ENCODE results near the gene GINS2. TPM values are rescaled to one million over a fixed set of nuclear protein-coding genes. Genes with fewer than 3 reads are reported as not detected.

GINS2 gene
- total RNA-seq, 1 donor = 8.6 TPM

GRCh38 chr16:85733155-85733838, 44.5 kb upstream of the GINS2 start:
- no peak for TF ChIP-seq CTCF (IDR thresholded peaks at IDR 0.05; ENCODE audit: insufficient read depth, low read depth, low read length)
- H3K4me3 ChIP-seq (ENCODE audit: low read depth, low read length) = no peak overlapping the region
- DNase-seq (ENCODE audit: low read depth) = peak; percentile 67

GRCh38 chr16:85731179-85731578, 42.4 kb upstream of the GINS2 start:
- no peak for TF ChIP-seq CTCF (IDR thresholded peaks at IDR 0.05; ENCODE audit: insufficient read depth, low read depth, low read length)
- no peak overlapping the region for H3K4me3 ChIP-seq (ENCODE audit: low read depth, low read length)
- DNase-seq (ENCODE audit: low read depth) = no peak

- no peak overlapping the region for H3K4me3 ChIP-seq (ENCODE audit: low read depth, low read length)
- no peak for TF ChIP-seq CTCF (IDR thresholded peaks at IDR 0.05; ENCODE audit: insufficient read depth, low read depth, low read length)
- DNase-seq (ENCODE audit: low read depth) = no peak
These were observed 41.4 kb upstream of the GINS2 start for GRCh38 chr16:85730186-85730465.

GRCh38 chr16:85729452-85730185, 40.9 kb upstream of the GINS2 start:
- no peak for DNase-seq (ENCODE audit: low read depth)
- TF ChIP-seq CTCF (IDR thresholded peaks at IDR 0.05; ENCODE audit: insufficient read depth, low read depth, low read length) = no peak
- no peak overlapping the region for H3K4me3 ChIP-seq (ENCODE audit: low read depth, low read length)

- DNase-seq (ENCODE audit: low read depth) = no peak
- peak; percentile 38 for TF ChIP-seq CTCF (IDR thresholded peaks at IDR 0.05; ENCODE audit: insufficient read depth, low read depth, low read length)
- H3K4me3 ChIP-seq (ENCODE audit: low read depth, low read length) = no peak overlapping the region
These were observed 40.1 kb upstream of the GINS2 start for GRCh38 chr16:85728879-85729278.

- no peak for TF ChIP-seq CTCF (IDR thresholded peaks at IDR 0.05; ENCODE audit: insufficient read depth, low read depth, low read length)
- no peak for DNase-seq (ENCODE audit: low read depth)
- no peak overlapping the region for H3K4me3 ChIP-seq (ENCODE audit: low read depth, low read length)
These were observed 36.2 kb upstream of the GINS2 start for GRCh38 chr16:85724936-85725335.

All from fibroblast of villous mesenchyme (primary cell).